Calu3 (cell line): ENCODE results near the gene FASTK. TPM values are rescaled to one million over a fixed set of nuclear protein-coding genes. Genes with fewer than 3 reads are reported as not detected.

Experiments used
- BruUV-seq: library from RNA; stranded (reverse); fragments of 400-500 nt; replicated peaks from 2 replicates; lab custom pipeline; 2021; lab: Mats Ljungman, UMichigan
- CTCF ChIA-PET: fragments of 300-600 bp; sonication (Branson Sonifier 250); formaldehyde crosslinking; loops from one replicate; lab custom pipeline; 2022; ENCODE audit warnings: antibody characterized with exemption; lab: Charles Lee
- DNase-seq: peaks from one replicate; pipeline ENCODE4 v3.0.0; 2022
- H3K27ac Mint-ChIP-seq: one replicate; pipeline ENCODE4 v1.8.0; 2022; ENCODE audit warnings: mixed read lengths; ENCODE audit not compliant: unreplicated experiment
- H3K27me3 Mint-ChIP-seq: one replicate; pipeline ENCODE4 v1.8.0; 2022; ENCODE audit warnings: mixed read lengths; ENCODE audit not compliant: unreplicated experiment
- H3K36me3 Mint-ChIP-seq: one replicate; pipeline ENCODE4 v1.8.0; 2022; ENCODE audit warnings: mild to moderate bottlenecking, moderate library complexity, mixed read lengths; ENCODE audit not compliant: insufficient read depth, unreplicated experiment
- H3K4me1 Mint-ChIP-seq: one replicate; pipeline ENCODE4 v1.8.0; 2022; ENCODE audit warnings: mild to moderate bottlenecking, low read depth, mixed read lengths; ENCODE audit not compliant: unreplicated experiment
- H3K4me3 Mint-ChIP-seq: one replicate; pipeline ENCODE4 v1.8.0; 2022; ENCODE audit warnings: mild to moderate bottlenecking, low read depth, moderate library complexity, mixed read lengths; ENCODE audit not compliant: unreplicated experiment
- H3K9me3 Mint-ChIP-seq: one replicate; pipeline ENCODE4 v1.8.0; 2022; ENCODE audit warnings: low read depth, mixed read lengths; ENCODE audit not compliant: unreplicated experiment
- intact Hi-C: fragments of 100-400 bp; cut with micrococcal nuclease; formaldehyde crosslinking; loops from one replicate; pipeline ENCODE4 v1.10.0; 2022; ENCODE audit not compliant: unreplicated experiment
- total RNA-seq: library from RNA; stranded (reverse); gene quantifications from 2 replicates; pipeline ENCODE4 v1.2.3, GENCODE V29; 2022
- TF ChIP-seq, protein P1 (sequence below): fragments of 200-600 bp; IDR thresholded peaks from one replicate; pipeline ENCODE4 v1.8.0; 2022; ENCODE audit warnings: antibody characterized with exemption; ENCODE audit not compliant: unreplicated experiment

FASTK gene
- total RNA-seq, 1 experiment from 2014 or later, result 113 TPM

DNA sequence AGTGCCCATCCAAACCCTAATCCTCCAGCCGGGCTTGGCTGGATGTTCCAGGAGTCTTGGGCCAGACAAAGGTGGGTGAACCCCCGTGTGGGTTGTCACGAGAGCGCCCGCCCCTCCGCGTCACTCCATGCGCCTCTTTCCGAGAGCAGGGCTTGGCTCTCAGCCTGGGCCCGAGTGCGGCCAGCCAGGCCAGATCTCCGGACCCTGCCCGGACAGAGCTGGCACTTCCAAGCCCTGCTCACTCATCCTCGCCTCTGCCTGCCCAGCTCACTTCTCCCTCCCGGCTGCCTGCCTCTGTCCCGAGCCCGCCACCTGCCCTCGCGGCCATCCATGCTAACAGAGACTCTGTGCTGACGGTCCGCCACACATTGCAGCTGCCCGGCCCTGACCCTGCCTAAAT, 40.3 kb upstream of the FASTK start:
- Mint-ChIP-seq H3K27me3 (no peaks in the 10 kb centered on the region), H3K27ac (no peak overlapping the region), H3K4me3 (no peak overlapping the region), H3K36me3 (peaks cover 22% of the 10 kb centered on the region), H3K9me3 (no peaks in the 10 kb centered on the region), H3K4me1 (peaks cover 4% of the 10 kb centered on the region)
- DNase-seq, result no peak
- intact Hi-C loops, result loop anchor here (5.0 kb wide), 2 partner anchors 121 to 181 kb away; no protein-coding TSS in a partner anchor
- no TSS peak for BruUV-seq
- CTCF ChIA-PET, result no interaction called here
- TF ChIP-seq, protein P1, sequence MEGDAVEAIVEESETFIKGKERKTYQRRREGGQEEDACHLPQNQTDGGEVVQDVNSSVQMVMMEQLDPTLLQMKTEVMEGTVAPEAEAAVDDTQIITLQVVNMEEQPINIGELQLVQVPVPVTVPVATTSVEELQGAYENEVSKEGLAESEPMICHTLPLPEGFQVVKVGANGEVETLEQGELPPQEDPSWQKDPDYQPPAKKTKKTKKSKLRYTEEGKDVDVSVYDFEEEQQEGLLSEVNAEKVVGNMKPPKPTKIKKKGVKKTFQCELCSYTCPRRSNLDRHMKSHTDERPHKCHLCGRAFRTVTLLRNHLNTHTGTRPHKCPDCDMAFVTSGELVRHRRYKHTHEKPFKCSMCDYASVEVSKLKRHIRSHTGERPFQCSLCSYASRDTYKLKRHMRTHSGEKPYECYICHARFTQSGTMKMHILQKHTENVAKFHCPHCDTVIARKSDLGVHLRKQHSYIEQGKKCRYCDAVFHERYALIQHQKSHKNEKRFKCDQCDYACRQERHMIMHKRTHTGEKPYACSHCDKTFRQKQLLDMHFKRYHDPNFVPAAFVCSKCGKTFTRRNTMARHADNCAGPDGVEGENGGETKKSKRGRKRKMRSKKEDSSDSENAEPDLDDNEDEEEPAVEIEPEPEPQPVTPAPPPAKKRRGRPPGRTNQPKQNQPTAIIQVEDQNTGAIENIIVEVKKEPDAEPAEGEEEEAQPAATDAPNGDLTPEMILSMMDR, result no peak

GRCh38 chr7:151119902-151120301, 39.3 kb upstream of the FASTK start:
- Mint-ChIP-seq H3K4me1 (peaks cover 7% of the 10 kb centered on the region), H3K9me3 (no peaks in the 10 kb centered on the region), H3K4me3 (no peak overlapping the region), H3K27ac (no peak overlapping the region), H3K36me3 (peaks cover 18% of the 10 kb centered on the region), H3K27me3 (no peaks in the 10 kb centered on the region)
- intact Hi-C loops, result loop anchor here (5.0 kb wide), 2 partner anchors 122 to 182 kb away; no protein-coding TSS in a partner anchor
- TF ChIP-seq, protein P1, result no peak
- CTCF ChIA-PET, result no interaction called here
- no TSS peak for BruUV-seq
- DNase-seq, result no peak

- TF ChIP-seq, protein P1, result no peak
- Mint-ChIP-seq H3K9me3 (no peaks in the 10 kb centered on the region), H3K27ac (no peak overlapping the region), H3K4me1 (peaks cover 7% of the 10 kb centered on the region), H3K27me3 (no peaks in the 10 kb centered on the region), H3K4me3 (no peak overlapping the region), H3K36me3 (peaks cover 17% of the 10 kb centered on the region)
- intact Hi-C loops, result no loop called here
- CTCF ChIA-PET, result no interaction called here
- BruUV-seq, result no TSS peak
- no peak for DNase-seq
Measured at GRCh38 chr7:151119055-151119415, 38.4 kb upstream of the FASTK start.

GRCh38 chr7:151118108-151119054, 37.8 kb upstream of the FASTK start:
- intact Hi-C loops, result no loop called here
- H3K9me3 Mint-ChIP-seq, result no peaks in the 10 kb centered on the region
- CTCF ChIA-PET, result no interaction called here
- peaks cover 17% of the 10 kb centered on the region for H3K36me3 Mint-ChIP-seq
- no TSS peak for BruUV-seq
- TF ChIP-seq, protein P1, result no peak
- H3K27me3 Mint-ChIP-seq, result no peaks in the 10 kb centered on the region
- H3K4me3 Mint-ChIP-seq, result no peak overlapping the region
- DNase-seq, result no peak
- H3K27ac Mint-ChIP-seq, result no peak overlapping the region
- peaks cover 7% of the 10 kb centered on the region for H3K4me1 Mint-ChIP-seq
